Measurements from ENCODE around the gene KIF24.

GRCh38 chr9:34279411-34279810 lies 49.7 kb downstream of the KIF24 start:
- TF ChIP-seq CTCF (IDR thresholded peaks at IDR 0.05) (no peak), POLR2A (IDR thresholded peaks at IDR 0.05) (no peak)

All from prostate gland (tissue), 2 donors.